Measurements from ENCODE around the gene LGALS9C.
"Not testable (repeated sequence)": the region's sequence is repeated elsewhere in the genome, so short reads cannot be mapped to it uniquely, and the experiment has no call there.

Gene LGALS9C

GRCh38 chr17:18478362-18478761 lies 1.8 kb downstream of the LGALS9C start:
- H3K4me3 ChIP-seq (ENCODE audit: low read depth, low read length): not testable (repeated sequence)

- H3K4me3 ChIP-seq (ENCODE audit: low read depth, low read length): not testable (repeated sequence)
Observed at GRCh38 chr17:18478977-18479595, 2.5 kb downstream of the LGALS9C start.

- H3K4me3 ChIP-seq (ENCODE audit: low read depth, low read length): not testable (repeated sequence)
Observed at GRCh38 chr17:18481775-18482174, 5.2 kb downstream of the LGALS9C start.

GRCh38 chr17:18485936-18486464 lies 9.4 kb downstream of the LGALS9C start:
- not testable (repeated sequence) for H3K4me3 ChIP-seq (ENCODE audit: low read depth, low read length)

- not testable (repeated sequence) for H3K4me3 ChIP-seq (ENCODE audit: low read depth, low read length)
Observed at GRCh38 chr17:18487633-18488032, 11.0 kb downstream of the LGALS9C start.

GRCh38 chr17:18488622-18489021 lies 12.0 kb downstream of the LGALS9C start:
- not testable (repeated sequence) for H3K4me3 ChIP-seq (ENCODE audit: low read depth, low read length)

- not testable (repeated sequence) for H3K4me3 ChIP-seq (ENCODE audit: low read depth, low read length)
Observed at GRCh38 chr17:18490016-18490415, 13.4 kb downstream of the LGALS9C start.

GRCh38 chr17:18492712-18493480 lies 16.3 kb downstream of the LGALS9C start:
- H3K4me3 ChIP-seq (ENCODE audit: low read depth, low read length): not testable (repeated sequence)

GRCh38 chr17:18494250-18494768 lies 17.7 kb downstream of the LGALS9C start:
- H3K4me3 ChIP-seq (ENCODE audit: low read depth, low read length): not testable (repeated sequence)

- H3K4me3 ChIP-seq (ENCODE audit: low read depth, low read length): not testable (repeated sequence)
Observed at GRCh38 chr17:18497044-18497443, 20.5 kb downstream of the LGALS9C start.

GRCh38 chr17:18499100-18499499 lies 22.5 kb downstream of the LGALS9C start:
- not testable (repeated sequence) for H3K4me3 ChIP-seq (ENCODE audit: low read depth, low read length)

- not testable (repeated sequence) for H3K4me3 ChIP-seq (ENCODE audit: low read depth, low read length)
Observed at GRCh38 chr17:18499756-18500155, 23.2 kb downstream of the LGALS9C start.

- H3K4me3 ChIP-seq (ENCODE audit: low read depth, low read length): not testable (repeated sequence)
Observed at GRCh38 chr17:18500281-18500680, 23.7 kb downstream of the LGALS9C start.

- not testable (repeated sequence) for H3K4me3 ChIP-seq (ENCODE audit: low read depth, low read length)
Observed at GRCh38 chr17:18500816-18501215, 24.2 kb downstream of the LGALS9C start.

- not testable (repeated sequence) for H3K4me3 ChIP-seq (ENCODE audit: low read depth, low read length)
Observed at GRCh38 chr17:18503221-18503620, 26.6 kb downstream of the LGALS9C start.

- not testable (repeated sequence) for H3K4me3 ChIP-seq (ENCODE audit: low read depth, low read length)
Observed at GRCh38 chr17:18507729-18508128, 31.1 kb downstream of the LGALS9C start.

GRCh38 chr17:18508667-18509066 lies 32.1 kb downstream of the LGALS9C start:
- H3K4me3 ChIP-seq (ENCODE audit: low read depth, low read length): not testable (repeated sequence)

GRCh38 chr17:18521100-18521499 lies 44.5 kb downstream of the LGALS9C start:
- H3K4me3 ChIP-seq (ENCODE audit: low read depth, low read length): not testable (repeated sequence)

GRCh38 chr17:18525015-18525414 lies 48.4 kb downstream of the LGALS9C start:
- H3K4me3 ChIP-seq (ENCODE audit: low read depth, low read length): not testable (repeated sequence)

GRCh38 chr17:18526168-18526800 lies 49.7 kb downstream of the LGALS9C start:
- not testable (repeated sequence) for H3K4me3 ChIP-seq (ENCODE audit: low read depth, low read length)

- not testable (repeated sequence) for H3K4me3 ChIP-seq (ENCODE audit: low read depth, low read length)
Observed at GRCh38 chr17:18527354-18527753, 50.8 kb downstream of the LGALS9C start.

GRCh38 chr17:18528435-18528834 lies 51.8 kb downstream of the LGALS9C start:
- not testable (repeated sequence) for H3K4me3 ChIP-seq (ENCODE audit: low read depth, low read length)
